Measurements from ENCODE around the gene RETREG3.
"Not testable (repeated sequence)": the region's sequence is repeated elsewhere in the genome, so short reads cannot be mapped to it uniquely, and the experiment has no call there.

The RETREG3 gene

DNA sequence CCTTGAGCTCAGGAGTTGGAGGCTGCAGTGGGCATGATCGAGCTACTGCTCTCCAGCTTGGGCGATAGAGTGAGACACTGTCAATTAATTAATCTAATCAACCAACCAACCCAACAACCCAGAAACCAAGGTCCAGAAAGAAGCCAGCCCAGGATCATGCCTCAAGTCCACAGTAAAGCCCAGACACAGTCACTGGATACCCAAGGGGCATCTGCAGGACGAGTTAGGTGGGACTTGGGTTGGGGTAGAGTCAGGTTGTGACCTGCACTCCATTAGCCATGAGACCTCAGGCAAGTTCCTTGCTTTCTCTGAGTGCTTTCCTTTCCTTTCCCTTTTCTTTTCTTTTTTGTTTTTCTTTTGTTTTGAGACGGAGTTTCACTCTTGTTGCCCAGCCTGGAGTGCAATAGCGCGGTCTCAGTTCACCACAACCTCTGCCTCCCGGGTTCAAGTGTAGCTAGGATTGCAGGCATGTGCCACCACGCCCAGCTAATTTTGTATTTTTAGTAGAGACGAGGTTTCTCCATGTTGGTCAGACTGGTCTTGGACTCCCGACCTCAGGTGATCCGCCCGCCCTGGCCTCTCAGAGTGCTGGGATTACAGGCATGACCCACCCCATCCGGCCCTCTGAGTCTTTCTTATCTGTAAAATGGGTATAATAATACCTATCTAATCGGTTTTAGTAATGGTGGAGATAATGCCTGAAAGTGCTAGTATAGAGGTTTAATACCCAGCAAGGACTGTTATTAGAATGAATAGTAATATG, 60.0 kb downstream of the RETREG3 start:
- no peak for DNase-seq

DNA sequence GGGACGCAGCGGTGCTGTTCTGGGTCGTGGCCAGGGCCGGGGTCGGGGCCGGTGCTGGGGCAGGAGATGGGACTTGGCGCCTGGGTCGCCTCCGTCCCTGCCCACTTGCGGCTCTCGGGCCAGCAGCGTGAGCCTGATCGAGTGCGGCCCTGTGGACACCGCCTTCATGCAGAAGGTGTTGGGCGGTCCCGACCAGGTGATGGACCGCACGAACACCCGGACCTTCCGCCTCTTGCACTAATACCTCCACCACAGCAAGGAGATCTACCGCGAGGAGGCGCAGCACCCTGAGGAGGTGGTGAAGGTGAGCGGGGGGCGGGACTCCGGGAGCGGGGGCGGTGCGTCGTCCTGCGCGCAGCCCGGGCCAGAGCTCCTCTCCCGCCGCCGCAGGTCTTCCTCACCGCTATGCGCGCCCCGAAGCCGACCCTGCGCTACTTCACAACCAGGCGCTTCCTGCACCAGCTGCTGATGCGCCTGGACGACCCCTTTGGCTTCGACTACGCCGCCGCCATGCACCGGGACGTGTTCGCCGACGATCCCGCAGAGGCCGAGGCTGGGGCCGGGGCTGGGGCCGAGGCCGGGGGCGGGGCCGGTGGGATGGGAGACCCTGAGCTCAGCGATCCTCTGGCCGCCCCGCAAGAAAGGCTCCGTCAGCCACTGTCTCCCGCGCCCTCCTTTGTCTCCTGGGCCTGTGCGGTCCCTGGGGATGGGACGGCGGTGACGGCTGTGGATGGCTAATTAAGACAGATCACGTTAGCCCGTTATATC, 60.9 kb downstream of the RETREG3 start:
- DNase-seq = peak; percentile 37 to 78

DNA sequence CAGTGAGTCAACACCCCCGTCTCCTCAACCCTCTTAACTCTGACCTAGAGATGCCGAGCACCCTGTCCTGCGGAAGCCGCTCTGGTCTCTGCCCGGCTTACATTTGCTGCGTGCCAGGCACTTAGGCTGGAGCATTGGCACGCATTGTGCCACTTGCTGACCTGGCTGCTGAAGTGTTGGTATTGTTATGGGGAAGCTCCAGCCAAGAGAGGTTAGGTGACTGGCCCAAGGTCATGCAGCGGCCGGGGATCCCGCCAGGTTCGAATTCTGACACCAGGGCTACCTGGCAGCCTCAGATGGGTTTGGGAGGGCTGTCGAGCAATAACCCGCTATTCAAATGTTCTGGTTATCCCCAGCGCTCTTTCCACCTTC, 61.5 kb downstream of the RETREG3 start:
- DNase-seq = no peak

DNA sequence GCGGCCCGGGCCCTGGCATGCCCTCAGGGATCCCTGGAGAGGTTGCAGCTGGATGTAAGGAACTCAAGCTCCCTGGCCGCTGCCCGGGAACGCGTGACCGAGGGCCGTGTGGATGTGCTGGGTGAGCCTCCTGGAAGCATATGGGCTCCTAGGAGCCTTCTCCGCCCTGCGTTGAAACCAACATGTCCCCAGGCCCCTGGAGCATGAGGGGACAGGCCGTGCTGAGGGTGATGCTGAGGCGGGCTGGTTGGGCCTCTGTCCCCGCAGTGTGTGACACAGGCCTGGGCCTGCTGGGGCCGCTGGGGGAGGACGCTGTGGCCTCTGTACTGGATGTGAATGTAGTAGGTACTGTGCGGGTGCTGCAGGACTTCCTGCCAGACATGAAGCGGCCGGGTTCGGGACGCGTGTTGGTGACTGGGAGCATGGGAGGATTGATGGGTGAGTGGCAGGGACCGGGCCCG, 62.1 kb downstream of the RETREG3 start:
- DNase-seq = no peak

DNA sequence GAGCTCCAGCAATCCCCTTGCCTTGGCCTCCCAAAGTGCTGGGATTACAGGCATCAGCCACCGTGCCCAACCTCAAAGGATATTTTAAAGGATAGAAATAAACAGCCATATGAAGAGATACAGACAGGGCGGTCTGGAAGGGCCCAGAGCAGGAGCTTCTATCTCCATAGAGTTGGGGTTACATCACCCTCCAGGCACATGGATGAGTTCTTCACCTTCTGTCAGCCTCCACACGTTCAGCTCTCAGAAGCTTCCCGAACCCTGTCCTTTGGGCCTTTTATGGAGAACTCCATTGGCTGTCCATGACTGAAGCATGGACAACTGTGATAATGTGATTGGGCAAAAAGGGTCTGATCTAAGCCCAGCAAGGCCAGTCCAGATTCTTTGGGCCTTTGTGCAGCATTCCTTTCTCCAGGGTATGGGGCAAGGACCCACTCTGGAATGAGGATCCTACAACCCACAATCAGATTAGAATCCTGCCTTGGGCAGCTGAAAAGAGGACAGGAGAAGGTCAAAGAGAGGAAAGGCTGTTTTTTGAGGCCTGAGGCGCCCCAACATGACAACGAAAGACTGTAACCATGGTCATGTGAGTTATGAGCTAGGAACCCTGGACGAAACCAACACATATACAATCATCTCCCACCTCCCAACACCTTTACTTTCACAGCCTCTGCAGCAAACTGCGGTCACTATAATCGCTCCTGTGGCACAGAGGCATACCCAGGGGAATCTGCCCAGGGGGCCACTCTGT, 63.2 kb downstream of the RETREG3 start:
- DNase-seq = not testable (repeated sequence)

DNA sequence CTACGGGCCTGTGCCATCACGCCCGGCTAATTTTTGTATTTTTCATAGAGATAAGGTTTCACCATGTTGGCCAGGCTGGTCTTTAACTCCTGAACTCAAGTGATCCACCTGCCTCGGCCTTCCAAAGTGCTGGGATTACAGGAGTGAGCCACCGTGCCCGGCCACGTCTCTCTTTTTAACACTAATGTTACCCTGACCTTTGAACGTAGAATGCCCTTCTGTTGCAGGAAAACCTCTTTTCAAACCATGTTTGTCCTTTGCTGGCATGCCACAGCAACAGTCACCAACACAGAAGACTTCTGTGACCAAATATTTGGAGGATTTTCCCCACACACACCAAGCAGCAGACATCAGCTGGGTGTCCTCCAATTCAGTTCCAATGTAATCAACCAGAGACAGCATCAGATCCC, 64.3 kb downstream of the RETREG3 start:
- DNase-seq = no peak

DNA sequence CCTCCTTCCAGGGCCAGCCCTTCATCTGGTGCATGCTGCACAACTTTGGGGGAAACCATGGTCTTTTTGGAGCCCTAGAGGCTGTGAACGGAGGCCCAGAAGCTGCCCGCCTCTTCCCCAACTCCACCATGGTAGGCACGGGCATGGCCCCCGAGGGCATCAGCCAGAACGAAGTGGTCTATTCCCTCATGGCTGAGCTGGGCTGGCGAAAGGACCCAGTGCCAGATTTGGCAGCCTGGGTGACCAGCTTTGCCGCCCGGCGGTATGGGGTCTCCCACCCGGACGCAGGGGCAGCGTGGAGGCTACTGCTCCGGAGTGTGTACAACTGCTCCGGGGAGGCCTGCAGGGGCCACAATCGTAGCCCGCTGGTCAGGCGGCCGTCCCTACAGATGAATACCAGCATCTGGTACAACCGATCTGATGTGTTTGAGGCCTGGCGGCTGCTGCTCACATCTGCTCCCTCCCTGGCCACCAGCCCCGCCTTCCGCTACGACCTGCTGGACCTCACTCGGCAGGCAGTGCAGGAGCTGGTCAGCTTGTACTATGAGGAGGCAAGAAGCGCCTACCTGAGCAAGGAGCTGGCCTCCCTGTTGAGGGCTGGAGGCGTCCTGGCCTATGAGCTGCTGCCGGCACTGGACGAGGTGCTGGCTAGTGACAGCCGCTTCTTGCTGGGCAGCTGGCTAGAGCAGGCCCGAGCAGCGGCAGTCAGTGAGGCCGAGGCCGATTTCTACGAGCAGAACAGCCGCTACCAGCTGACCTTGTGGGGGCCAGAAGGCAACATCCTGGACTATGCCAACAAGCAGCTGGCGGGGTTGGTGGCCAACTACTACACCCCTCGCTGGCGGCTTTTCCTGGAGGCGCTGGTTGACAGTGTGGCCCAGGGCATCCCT, 65.7 kb downstream of the RETREG3 start:
- no peak for DNase-seq

DNA sequence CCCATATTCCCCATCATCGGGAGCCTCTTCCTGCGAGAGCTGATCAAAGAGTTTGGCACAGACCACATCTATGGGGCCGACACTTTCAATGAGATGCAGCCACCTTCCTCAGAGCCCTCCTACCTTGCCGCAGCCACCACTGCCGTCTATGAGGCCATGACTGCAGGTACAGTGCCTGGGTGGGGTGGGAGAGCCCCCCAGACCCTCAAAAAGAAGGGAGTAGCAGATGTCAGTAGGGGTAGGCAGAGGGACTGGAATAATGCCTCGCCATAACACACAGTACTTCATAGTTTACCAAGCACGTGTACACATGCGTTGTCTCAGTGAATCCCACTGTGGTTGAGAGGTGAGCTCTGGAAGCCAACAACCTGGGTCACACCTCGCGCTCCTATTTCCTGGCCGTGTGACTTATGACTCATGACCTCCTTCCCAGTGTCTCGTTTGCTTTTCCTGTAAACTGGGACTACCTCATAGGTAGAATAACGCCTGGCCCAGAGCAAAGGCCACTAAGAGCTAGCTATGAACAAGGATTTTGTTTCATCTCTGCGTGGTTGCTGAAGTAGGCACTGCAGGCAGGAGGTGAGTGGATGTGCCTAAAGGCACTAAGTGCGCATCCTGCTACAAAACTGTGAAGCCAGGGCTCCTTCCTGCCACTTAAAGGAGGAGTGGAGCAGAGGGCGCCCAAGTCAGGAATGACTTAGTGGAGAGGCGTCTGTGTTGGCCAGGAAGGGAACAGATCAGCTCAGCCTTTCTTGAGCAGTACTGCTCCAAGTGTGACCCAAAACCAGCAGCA, 67.9 kb downstream of the RETREG3 start:
- DNase-seq = no peak

DNA sequence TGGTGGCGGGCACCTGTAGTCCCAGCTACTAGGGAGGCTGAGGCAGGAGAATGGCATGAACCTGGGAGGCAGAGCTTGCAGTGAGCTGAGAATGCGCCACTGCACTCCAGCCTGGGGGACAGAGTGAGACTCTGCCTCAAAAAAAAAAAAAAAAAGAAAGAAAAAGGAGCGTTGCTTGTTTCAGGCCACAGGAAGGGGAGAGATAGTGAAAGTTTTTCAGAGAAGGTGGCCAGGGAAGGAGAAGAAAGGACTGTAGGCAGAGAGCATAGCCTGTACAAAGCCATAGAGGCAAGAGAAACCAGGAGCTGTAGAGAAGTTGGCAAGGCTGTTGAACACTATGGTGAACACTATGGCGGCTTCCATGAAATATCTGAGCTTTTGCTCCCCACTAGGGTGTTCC, 68.6 kb downstream of the RETREG3 start:
- DNase-seq = not testable (repeated sequence)

DNA sequence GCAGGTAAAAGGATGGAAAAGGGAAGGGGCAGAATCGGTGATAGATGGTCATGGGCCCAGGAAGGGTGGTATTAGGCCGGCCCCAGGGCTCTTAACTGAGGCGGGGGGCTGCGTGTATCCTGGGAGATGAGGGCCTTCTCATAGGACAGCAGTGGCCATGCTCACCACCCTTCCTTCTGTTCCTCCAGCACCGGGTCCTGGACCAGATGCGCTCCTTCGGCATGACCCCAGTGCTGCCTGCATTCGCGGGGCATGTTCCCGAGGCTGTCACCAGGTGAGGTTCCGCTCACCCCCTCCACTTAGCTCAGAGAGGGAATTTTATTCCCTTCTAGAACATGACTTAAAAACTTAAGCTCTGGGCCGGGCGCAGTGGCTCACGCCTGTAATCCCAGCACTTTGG, 70.7 kb downstream of the RETREG3 start:
- no peak for DNase-seq

DNA sequence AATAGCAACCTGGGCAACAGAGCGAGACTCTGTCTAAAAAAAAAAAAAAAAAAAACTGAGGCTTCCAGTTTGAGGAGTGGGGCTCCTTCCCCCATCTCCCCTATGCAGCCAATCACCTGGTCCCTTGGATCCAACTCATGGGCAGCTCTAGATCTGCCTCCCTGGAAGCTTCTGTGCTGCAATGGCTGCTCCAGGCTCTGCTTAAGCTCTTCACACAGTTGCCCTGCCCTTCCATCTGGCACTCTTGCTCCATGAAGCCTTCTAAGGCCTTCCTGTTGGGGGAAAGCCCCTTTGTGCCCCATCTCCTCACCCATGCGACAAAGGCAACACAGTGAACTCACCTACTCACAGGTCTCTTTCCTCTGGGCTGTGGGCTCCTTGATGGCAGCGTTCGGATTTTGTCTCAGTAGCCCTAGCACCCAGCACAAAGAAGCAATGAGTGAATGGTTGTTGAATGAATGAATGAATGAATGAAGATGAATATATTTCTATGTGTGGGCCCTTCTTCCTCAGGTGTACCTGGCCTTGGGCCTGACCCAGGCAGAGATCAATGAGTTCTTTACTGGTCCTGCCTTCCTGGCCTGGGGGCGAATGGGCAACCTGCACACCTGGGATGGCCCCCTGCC, 71.2 kb downstream of the RETREG3 start:
- DNase-seq = no peak

DNA sequence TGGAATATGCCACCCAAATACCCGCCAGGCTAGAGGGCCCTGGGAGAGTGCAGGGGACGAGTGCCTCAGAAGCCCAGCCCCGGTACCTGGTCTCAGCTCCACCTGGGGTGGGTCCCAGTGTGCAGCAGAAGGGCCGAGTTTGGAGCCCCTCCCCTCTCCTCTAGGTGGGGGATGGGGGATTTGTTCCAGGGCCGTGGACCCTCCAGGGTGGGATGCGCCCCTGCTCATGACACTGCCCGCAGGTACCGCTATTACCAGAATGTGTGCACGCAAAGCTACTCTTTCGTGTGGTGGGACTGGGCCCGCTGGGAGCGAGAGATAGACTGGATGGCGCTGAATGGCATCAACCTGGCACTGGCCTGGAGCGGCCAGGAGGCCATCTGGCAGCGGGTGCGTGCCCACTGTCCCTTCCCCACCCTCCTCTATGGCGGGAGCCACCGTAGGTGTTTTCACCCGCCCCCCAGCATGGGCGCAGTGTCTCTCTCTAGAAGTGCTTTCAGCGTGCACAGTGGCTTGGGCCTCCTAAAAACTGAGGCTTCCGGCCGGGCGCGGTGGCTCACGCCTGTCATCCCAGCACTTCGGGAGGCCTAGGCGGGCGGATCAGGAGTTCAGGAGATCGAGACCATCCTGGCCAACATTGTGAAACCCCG, 71.9 kb downstream of the RETREG3 start:
- no peak for DNase-seq

DNA sequence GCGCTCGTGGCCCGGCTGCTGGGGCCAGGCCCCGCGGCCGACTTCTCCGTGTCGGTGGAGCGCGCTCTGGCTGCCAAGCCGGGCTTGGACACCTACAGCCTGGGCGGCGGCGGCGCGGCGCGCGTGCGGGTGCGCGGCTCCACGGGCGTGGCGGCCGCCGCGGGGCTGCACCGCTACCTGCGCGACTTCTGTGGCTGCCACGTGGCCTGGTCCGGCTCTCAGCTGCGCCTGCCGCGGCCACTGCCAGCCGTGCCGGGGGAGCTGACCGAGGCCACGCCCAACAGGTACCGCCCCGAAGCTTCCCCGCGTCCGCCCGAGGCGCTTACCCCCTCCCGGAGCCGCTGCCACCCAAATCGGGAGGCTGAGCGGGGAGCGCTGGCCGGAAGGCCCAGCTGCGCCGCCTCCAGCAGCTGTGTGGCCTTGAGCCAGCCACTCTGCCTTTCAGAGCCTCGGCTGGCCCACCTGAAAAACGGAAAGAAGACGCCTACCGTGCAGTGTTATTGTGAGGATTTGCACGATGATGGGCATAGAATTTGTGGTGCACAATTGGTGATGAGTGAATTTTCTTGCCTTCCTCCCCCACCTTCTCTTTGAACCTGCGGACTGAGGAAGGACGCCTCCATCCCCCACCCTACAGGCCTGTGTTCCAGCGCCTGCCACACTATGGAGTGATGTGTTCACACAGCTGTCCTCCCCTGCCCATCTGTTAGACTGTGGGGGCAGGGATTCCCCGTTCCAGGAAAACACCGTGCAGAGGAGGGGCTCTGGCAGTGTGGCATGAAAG, 72.6 kb downstream of the RETREG3 start:
- DNase-seq = peak in 1 of 2 experiments; percentile 66

DNA sequence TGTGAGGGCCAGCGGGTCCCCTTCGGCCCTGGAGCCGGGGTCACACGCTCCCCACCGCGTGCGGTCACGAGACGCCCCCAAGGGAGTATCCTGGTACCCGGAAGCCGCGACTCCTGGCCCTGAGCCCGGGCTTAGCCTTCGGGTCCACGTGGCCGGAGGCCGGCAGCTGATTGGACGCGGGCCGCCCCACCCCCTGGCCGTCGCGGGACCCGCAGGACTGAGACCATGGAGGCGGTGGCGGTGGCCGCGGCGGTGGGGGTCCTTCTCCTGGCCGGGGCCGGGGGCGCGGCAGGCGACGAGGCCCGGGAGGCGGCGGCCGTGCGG, 73.2 kb downstream of the RETREG3 start, which contains the start of gene NAGLU:
Gene NAGLU (plus strand): TSS at position 194 of the 324 bp plus-strand sequence. CDS start 32 bp downstream, at position 226.
- DNase-seq = peak; percentile 54 to 77

DNA sequence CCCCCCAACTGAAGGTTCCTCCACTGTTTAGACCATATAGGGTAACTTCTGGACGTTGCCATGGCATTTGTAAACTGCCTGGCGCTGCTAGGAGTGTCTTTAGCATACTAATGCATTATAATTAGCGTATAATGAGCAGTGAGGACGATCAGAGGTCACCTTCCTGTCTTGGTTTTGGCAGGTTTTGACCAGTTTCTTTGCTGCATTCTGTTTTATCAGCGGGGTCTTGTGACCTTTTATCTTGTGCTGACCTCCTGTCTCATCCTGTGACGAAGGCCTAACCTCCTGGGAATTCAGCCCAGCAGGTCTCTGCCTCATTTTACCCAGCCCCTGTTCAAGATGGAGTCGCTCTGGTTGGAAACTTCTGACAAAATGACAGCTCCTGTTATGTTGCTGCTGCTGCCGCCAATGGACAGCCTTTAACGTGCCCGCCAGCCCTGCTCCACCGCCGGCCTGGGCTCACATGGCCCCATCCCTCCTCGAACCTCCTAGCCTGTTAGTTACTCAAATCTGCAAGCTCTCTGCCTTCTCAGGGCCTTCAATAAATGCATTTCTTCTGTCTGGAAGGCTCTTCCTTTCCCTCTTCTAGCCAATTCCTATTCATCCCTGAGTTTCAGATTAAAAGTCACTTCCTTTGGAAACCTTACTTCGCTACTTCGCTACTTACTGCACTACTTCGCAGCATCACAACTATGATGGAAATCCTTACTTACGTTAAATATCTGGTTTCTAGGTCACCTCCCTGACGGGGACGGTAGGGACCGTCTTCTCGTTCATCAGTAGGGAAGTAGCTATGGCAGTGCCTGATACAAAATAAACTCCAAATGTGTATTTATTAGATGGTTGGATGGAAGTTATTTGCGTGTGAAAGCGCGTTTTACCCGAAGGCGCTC, 73.8 kb downstream of the RETREG3 start:
- no peak for DNase-seq

DNA sequence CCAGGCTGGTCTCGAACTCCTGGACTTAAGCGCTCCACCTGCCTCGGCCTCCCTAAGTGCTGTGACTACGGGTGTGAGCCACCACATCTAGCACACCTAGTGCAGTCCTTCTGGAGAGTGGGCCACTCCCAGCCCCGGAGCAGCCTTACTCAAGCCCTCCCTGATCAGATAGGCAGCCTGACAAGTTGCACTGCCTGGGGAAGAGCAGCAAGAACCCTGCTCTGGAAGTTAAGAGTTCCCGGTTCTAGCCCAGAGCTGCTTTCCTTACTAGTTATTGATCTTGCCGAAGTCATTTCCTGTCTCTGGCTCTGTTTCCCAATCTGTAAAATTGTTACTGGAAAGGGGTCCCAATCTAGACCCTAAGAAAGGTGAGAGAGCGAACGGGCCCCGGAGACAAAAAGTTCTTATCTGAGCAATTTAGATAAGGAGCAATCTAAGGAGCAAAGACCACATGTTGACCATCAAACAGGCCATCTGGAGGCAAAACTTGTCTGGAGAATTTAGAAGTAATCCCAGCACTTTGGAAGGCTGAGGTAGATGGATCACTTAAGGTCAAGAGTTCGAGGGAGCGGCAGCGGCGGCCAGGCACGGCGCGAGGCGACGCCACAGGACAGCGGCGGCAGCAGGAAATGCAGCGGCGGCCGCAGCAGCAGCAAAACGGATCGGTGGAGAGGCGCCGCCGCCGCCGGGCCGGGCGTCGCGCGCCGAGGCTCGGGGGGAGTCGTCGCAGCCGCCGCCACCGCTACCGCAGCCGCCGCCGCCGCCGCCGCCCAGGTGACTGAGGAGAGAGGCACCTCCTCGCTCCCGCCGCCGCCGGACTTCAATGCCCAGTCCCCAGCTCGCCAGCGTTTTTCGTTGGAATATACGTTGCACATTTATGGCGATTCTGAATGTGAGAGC, 77.5 kb downstream of the RETREG3 start:
- DNase-seq = no peak

DNA sequence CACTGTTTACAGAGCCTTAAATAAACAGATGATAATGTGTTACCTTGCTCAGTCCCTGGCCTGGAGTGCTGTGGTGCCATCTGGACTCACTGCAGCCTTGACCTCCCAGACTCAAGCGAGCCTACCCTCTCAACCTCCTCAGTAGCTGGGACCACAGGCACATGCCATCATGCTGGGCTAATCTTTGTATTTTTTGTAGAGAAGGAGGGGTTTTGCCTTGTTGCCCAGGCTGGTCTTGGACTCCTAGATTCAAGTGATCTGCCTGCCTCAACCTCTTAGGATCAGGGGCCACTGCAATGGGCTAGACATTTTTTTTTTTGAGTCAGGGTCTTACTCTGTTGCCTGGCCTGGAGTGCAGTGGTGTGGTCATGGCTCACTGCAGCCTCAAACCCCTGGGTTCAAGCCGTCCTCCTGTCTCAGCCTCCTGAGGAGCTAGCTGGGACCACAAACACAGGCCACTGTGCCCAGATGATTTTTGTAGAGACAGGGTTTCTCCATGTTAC, 78.2 kb downstream of the RETREG3 start:
- no peak for DNase-seq
